GM21390 (cell line): ENCODE results near the gene UBE2C.
A peak's percentile ranks its signal among the peaks of the same experiment; 100 is the strongest.

Experiments used
- ATAC-seq: cut with Tn5 transposase; IDR thresholded peaks from one replicate; pipeline ENCODE4 v1.9.1; 2021; ENCODE audit not compliant: unreplicated experiment

UBE2C gene

DNA sequence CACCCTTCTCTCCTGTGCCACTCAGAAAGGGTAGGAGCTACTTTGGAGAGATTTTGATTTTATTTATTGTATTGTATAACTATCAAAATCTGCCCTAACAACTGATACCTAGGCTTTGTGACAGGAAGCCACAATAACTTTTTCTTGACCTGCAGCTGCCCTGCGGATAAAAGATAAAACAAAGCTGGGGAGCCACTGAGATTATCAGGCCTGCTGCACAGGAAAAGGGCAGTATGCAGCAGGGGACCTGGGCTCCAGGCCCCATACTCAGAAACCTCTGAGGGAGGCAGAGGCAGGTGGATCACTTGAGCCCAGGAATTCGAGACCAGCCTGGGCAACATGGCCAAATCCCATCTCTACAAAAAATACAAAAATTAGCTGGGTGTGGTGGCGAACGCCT, 20.2 kb downstream of the UBE2C start:
- ATAC-seq: no peak

DNA sequence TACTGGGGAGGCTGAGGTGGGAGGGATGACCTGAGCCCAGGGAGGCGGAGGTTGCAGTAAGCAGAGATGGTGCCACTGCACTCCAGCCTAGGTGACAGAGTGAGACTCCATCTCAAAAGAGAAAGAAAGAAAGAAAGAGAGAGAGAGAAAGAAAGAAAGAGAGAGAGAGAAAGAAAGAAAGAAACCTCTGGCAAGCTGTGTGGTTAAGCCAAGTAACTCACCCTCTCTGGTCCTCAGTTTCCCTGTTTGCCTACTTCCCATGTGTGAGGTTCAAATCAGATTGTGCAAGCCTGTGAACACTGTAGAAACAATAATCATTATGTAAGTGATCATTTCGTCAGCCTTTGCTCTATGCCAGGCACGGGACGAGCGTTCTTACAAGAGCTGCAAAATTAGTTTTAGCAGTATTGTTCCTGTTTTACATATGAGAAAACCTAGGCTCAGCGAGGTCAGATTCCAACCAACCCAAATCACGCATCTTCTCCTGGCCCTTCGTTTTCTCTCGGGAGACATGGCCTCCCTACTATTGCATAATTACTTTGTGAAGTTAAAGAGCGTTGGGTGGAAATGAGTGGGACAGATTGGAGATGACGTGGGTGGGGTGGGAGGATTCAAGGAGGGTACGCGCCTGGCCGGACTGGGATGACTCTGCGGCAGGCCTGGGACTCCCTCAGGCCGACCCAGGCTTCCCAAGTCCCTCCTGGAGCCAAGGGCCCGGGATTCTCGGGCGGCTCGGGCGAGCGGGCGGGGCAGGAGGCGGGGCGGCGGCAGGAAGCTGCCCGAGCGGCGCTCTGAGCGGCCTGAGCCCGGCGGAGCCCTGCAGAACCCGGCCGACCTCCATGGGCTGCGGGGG, 20.8 kb downstream of the UBE2C start, which contains the start of gene SNX21:
Gene SNX21 (plus strand): TSS at position 770 of the 853 bp plus-strand sequence. CDS start 121 bp downstream, outside the sequence.
- ATAC-seq: no peak

DNA sequence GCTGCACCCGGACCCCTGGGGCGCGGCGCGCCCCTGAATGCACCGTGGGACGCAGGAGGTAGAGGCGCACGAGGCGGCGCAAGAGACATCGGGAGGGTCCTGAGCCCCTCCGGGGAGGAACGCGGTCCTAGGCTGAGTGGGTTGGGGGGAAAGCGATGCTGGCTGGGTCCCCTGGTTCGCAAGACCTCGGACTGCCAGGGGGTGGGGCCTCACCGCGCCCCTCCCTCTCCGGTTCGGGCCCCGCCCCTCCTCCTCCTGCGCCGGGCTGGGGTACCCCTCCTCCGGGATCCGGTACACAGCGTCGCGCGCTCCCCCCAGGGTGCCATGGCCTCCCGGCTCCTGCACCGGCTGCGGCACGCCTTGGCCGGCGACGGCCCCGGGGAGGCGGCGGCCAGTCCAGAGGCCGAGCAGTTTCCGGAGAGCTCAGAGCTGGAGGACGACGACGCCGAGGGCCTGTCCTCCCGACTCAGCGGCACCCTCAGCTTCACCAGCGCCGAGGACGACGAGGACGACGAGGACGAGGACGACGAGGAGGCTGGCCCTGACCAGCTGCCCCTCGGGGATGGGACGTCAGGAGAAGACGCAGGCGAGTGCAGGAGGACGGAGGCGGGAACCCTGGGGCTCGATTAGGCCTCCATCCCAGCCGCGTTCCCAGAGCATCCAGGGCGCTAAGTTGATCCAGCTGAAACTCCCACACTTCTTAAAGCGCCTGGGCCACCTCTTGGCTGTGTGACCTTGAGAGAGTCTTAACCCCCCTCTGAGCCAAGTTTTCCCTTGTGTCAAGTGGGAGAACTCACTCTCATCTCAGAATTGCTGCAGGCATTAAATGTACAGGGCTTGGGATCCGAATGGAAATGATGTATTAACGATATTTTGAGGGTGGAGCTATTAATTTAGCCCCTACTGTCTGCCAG, 21.7 kb downstream of the UBE2C start:
- ATAC-seq: no peak

DNA sequence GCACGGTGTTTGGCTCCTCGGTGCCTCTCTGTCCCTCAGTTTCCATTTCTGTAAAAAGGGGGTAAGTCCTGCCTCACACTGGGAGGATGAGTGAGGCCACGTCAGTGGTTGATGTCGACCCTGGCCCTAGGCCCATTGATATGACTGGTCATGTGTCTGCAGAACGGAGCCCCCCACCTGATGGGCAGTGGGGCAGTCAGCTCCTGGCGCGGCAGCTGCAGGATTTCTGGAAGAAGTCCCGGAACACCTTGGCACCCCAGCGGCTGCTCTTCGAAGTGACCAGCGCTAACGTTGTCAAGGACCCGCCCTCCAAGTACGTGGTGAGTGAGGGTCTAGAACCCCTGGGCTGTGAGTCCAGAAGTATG, 22.3 kb downstream of the UBE2C start:
- no peak for ATAC-seq

DNA sequence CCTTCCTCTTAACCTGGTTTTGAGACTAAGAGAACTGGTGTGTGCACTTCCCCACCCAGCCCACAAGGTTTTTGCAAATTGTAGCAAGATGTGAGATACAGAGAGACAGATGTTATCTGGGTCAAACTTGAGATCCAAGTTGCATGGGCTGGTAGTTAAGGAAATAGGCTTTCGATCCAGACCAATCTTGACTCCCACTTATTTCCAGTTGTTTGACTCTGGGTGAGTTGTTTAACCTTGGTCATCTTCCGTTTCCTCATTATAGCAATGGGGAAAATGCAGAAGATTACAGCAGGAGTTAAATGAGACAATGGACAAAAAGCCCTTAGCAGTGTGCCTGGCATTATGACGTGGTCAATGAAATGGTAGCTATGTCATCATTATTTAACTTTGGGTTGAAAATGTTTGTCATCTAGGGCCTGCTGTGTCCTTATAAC, 22.9 kb downstream of the UBE2C start:
- no peak for ATAC-seq

DNA sequence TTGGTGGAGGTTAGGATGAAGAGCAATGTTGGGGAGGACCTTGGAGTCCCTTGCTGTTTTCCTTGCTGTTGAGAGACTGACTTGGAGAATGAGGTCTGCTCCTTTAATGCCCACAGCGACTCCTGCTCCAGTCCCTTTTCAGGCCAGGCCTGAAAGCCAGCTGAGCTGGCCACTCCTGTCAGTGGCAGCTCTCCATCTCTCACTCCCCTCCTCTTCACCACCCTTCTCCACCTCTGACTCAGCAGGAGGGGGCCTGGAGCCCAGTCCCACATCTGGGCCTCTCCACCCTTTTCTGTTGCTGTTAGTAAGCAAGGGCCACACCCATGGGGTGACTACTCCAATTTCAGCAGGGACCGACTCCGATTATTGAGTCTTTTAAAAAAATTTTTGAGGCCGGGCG, 23.4 kb downstream of the UBE2C start:
- ATAC-seq: no peak

DNA sequence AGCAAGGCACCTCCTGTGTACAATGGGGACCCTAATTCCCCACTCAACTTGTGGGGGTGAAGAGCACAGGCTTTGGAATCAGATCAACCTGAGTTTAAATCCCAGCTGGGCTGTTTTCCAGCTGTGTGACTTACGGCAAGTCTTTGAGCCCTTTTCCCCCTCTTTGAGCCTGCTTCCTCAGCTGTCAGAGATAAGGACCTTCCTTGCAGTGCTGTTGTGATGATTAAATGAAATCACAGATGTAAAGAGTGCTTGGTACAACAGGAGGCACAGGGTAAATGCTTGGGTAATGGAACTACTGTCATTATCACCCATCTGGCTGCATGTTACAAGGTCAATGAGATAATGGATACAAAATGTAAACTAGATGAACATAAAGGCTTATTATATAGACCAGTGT, 24.4 kb downstream of the UBE2C start:
- ATAC-seq: no peak

DNA sequence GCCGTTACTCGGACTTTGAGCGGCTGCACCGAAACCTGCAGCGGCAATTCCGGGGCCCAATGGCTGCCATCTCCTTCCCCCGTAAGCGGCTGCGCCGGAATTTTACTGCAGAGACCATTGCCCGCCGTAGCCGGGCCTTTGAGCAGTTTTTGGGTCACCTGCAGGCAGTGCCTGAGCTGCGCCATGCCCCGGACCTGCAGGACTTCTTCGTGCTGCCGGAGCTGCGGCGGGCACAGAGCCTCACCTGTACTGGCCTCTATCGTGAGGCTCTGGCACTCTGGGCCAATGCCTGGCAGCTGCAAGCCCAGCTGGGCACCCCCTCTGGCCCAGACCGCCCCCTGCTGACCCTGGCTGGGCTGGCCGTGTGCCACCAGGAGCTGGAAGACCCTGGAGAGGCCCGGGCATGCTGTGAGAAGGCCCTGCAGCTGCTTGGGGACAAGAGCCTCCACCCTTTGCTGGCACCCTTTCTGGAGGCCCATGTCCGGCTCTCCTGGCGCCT, 28.3 kb downstream of the UBE2C start:
- ATAC-seq: no peak

DNA sequence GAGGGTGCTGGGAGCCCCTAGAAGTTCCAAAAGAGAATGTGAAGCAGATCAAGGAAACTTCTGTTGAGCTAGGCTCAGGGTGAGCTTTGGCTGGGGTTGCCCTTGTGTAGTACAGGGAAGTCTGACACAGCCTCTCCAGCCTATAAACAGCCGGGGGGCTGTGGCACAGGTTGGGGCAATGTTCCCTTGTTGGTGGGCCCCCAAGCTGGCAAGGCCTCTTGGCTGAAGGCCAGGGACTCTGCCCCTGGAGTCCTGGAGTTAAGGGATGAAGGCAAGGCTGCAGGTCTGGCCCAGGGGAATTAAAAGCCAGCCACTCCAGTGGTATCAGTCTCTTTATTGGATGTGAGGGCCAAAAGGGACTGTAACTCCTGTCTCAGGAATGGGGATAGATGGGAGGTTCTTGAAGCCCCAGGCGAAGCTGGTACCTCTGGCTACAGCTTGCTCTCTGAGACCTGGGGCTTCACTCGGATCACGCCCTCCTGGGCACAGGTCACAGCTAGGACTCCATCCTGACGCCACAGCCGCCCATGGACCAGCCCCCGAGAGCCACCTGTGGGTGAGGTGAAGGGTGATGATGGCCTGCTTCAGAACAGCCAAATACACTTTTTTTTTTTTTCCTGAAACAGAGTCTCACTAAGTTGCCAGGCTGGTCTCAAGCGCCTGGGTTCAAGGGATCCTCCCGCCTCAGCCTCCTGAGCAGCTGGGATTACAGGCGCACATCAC, 29.1 kb downstream of the UBE2C start:
- ATAC-seq: no peak

DNA sequence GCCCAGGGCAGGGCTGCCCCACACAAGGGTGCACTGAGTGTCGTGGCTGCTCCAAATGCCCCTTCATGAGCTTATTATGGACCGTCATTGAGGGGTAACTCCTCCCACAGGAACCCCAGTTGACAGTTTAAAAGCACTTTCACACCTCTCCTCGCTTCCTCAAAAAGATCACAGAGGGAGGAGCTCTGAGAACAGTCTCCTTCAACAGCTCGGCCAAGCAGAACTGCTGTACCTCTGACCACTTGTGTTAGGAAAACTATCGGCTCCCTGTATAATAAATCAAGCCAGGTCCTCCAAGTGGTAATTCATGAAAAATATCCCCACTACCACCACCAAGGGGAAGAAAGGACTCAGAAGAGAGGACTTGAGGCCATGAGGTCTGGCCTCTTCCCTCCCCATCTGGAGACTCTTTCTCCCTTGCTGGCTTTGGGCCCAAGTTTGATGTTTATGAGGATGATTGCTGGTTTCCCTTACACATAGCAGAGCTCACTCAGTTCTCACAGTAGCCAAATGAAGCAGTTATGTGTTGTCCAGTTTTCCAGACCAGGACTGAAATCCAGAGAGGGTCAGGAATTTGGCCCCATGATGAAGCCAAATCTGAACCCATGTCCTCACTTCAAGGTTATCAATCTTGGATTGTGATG, 29.8 kb downstream of the UBE2C start:
- peak; percentile 81 for ATAC-seq

DNA sequence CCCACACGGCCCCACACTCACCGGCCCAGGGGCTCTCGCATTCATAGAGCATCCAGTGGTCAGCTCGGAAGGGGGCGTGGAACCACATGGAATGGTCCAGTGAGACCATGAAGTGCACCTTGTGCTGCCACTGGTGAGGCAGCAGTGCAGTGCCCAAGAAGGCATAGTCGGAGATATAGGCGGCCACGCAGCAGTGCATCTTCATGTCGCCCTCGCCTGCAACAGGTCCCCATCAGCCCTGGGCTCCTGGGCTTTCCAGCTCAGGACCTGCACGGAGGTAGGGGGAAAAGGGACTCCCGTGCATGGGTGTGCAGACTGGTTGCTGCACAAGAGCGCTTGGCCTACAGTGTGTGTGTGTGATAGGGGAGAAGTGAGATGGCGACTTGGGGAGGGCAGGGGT, 31.1 kb downstream of the UBE2C start:
- no peak for ATAC-seq

DNA sequence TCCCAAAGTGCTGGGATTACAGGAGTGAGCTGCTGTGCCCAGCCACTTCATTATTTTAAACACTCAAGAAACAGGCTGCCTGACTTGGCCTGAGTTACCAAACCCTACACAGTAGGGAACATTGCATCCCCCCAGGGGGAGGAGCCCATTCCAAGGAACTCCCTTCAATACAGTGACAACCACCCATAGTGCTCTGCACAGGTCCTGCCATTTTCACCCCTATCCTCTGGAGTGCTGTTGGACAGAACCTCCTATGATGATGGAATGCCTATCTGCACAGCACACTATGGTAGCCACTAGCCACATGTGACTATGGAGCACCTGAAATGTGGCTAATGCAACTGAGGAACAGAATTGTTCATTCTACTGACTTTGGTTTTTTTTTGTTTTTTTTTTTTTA, 33.0 kb downstream of the UBE2C start:
- no peak for ATAC-seq

DNA sequence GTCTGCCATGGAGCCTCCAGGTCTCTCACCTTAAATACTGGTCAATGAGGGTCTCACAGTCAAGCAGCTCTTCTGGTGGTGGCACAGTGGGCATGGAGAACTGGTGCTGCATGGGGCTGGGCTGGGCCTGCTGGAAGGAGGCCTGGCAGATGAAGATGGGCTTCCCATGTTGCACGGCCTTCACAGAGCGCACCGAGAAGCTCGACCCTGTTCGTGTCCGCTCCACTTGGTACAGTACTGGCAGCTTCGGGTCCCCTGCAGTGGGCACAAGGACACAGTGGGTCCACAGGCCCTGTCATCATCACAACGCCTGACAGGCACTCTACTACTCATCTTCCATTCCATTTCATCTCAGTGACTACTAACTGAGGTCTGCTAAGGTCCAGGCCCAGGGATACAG, 36.0 kb downstream of the UBE2C start:
- ATAC-seq: no peak

DNA sequence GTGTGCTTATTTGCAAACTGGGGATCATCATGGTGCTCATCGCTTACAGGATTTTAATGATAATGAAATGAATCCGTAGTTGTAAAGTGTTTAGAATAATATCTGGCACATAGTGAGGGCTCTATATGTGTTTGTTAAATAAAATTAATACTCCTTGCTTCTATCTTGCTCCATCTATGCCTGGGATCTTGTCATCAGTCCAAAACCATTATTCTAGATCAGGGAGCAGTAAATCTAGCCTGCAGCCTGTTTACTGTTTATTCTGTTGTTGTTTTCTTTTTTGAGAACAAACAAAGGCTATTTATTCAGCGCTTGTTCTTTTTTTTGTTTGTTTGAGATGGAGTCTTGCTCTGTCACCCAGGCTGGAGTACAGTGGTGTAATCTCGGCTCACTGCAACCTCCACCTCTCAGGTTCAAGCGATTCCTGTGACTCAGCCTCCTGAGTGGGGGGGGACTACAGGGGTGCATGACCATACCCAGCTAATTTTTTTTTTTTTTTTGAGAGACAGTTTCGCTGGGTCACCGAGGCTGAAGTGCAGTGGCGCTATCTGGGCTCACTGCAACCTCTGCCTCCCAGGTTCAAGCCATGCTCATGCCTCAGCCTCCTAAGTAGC, 36.6 kb downstream of the UBE2C start:
- no peak for ATAC-seq

DNA sequence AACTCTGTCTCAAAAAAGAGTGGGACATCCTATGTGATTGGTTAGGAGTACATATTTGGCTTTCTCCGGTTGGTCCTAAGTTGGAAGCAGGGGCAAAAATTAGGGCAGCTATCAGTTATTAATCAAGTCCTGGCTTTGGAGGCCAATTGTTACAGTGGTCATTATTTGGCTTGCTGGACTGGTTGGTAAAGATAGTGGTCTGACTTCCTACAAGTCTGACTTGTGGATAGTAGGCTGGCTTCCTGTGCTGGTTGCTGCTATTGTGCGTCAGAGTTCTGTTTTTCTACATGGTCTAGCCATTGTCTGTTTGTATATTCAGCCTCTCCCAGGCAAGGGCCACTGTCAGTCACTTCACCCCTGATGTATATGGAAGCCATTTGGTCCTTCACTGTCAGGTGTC, 37.8 kb downstream of the UBE2C start:
- ATAC-seq: no peak

DNA sequence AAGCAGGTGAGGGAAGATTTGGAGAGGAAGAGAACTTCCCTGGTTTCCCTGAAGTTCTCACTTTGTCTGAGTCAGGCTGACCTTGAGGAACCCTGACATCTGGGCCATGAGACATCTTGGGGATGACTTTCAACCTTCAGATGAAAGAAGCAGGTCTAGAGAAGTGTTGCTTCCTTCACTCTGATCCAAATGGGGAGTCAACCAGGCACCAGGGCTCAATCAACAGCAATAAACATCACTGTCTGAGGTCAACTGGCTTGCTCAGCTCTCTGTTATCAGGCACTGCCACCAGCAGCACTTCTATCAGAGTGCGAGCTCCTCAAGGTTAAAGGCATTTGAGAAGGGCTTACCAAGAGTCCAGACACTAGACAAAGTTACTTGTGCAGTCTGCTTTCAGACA, 38.5 kb downstream of the UBE2C start:
- no peak for ATAC-seq

DNA sequence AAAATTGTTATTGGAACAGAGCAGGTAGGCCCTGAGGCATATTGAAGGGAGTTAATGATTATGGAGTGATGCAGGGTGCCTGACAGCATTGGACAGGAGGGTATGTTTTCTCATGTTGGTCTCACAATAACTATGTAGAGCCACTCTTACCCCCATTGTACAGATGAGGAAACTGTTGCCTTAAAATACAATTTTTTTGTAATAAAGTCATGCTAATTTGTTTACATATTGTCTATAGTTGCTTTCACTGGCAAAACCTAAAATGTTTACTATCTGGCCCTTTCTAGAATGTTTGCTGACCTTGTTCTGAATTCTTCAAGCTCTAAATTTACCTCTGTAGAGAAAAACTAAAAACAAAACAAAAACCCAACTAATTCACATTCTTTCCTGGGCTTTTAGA, 39.1 kb downstream of the UBE2C start:
- no peak for ATAC-seq

DNA sequence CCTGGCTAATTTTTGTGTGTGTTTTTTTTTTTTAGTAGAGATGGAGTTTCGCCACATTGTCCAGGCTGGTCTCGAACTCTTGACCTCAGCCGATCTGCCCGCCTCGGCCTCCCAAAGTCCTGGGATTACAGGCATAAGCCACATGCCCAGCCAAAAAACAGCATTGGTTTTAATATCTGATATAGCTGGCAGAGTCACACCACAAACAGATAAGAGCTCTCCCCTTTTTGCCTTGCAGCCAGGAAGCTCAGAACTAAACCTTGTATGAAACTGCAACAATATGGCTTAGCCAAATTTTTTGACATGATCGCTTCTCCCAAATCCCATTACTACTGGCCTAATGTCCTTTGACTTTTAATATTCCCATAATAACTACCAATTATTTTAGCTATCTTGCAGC, 39.9 kb downstream of the UBE2C start:
- ATAC-seq: no peak

DNA sequence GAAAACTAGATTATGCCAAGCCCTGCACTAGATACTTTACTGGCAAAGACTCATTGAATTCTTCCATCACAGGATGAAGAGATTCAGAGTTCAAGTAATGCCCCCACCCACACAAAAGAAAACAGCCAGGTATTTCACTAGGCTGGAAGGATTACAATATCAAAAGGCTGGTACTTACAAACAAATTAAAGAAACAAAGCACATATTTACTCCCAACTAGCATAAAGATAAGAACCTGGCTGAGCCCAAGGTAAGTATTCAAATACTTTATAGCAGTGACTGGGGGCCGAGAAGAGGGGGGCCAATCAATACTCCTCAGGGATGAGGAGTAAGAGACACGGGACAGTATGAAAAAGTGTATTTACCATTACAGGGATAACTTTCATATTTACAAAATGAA, 41.0 kb downstream of the UBE2C start:
- ATAC-seq: no peak
